H1 (cell line): Measurements from ENCODE around the gene FAM53C. TPM values are rescaled to one million over a fixed set of nuclear protein-coding genes. Genes with fewer than 3 reads are reported as not detected.
A peak's percentile ranks its signal among the peaks of the same experiment; 100 is the strongest.

Experiments
- CTCF ChIA-PET: fragments of 300-600 bp; sonication (Branson Sonifier 250); formaldehyde crosslinking; loops from one replicate; lab custom pipeline; 2021; ENCODE audit not compliant: partially characterized antibody; lab: Charles Lee
- POLR2A ChIA-PET: fragments of 300-600 bp; sonication (Branson Sonifier 250); formaldehyde crosslinking; loops from one replicate; lab custom pipeline; 2021; ENCODE audit warnings: inconsistent platforms; ENCODE audit not compliant: partially characterized antibody; lab: Charles Lee
- DNase-seq, 2 experiments: peaks; one replicate each; pipeline versions ENCODE4 v3.0.0 to v3.0.0-alpha.2; 2010 to 2022; ENCODE audit warnings: low spot score in 2 of 2, low read depth in 1 of 2, mixed read lengths in 1 of 2
- FAIRE-seq: peaks from 2 replicates; lab custom pipeline; 2011; peaks lifted over from hg19 to GRCh38; lab: Jason Lieb, UNC
- H2AFZ ChIP-seq: 2 replicates; pipeline ENCODE4 v1.8.1; 2012; ENCODE audit warnings: low read length, inconsistent platforms
- H2AK5ac ChIP-seq: 2 replicates; pipeline ENCODE4 v1.6.1; 2013; ENCODE audit warnings: low read depth, low read length
- H2BK120ac ChIP-seq: replicated peaks from 2 replicates; pipeline ENCODE3; 2013; ENCODE audit warnings: low read depth, low read length, inconsistent platforms
- H2BK12ac ChIP-seq: 2 replicates; pipeline ENCODE4 v1.6.1; 2013; ENCODE audit warnings: low read depth, low read length
- H2BK15ac ChIP-seq: 2 replicates; pipeline ENCODE4 v1.6.1; 2013; ENCODE audit warnings: low read length
- H2BK20ac ChIP-seq: 2 replicates; pipeline ENCODE4 v1.6.1; 2013; ENCODE audit warnings: low read length
- H2BK5ac ChIP-seq: 2 replicates; pipeline ENCODE4 v1.6.1; 2013; ENCODE audit warnings: low read depth, low read length
- H3K14ac ChIP-seq: 2 replicates; pipeline ENCODE4 v1.6.1; 2013; ENCODE audit warnings: inconsistent platforms; ENCODE audit not compliant: insufficient read length
- H3K18ac ChIP-seq: 2 replicates; pipeline ENCODE4 v1.6.1; 2013; ENCODE audit warnings: low read length; ENCODE audit errors: extremely low read depth
- H3K23ac ChIP-seq: 2 replicates; pipeline ENCODE4 v1.6.1; 2013; ENCODE audit warnings: inconsistent platforms; ENCODE audit not compliant: insufficient read length
- H3K23me2 ChIP-seq: 2 replicates; pipeline ENCODE4 v1.6.1; 2013; ENCODE audit warnings: low read depth, low read length
- H3K27ac ChIP-seq: 2 replicates; pipeline ENCODE4 v1.6.1; 2011; ENCODE audit warnings: low read depth, low read length, inconsistent platforms
- H3K27me3 ChIP-seq, 4 experiments: replicated peaks in 1 of 4; 1 replicate in 1 of 4; 2 replicates in 3 of 4; pipeline versions ENCODE4 v1.6.1 to v1.8.1; 2011 to 2013; ENCODE audit warnings: low read length in 3 of 4, mild to moderate bottlenecking in 3 of 4, inconsistent platforms in 2 of 4, mixed read lengths in 2 of 4, moderate library complexity in 1 of 4; ENCODE audit not compliant: control insufficient read depth in 3 of 4, insufficient read depth in 3 of 4; ENCODE audit errors: extremely low read depth in 1 of 4
- H3K36me3 ChIP-seq, 4 experiments: 2 replicates each; pipeline versions ENCODE4 v1.6.1 to v1.8.1; 2011 to 2013; ENCODE audit warnings: mild to moderate bottlenecking in 4 of 4, low read length in 3 of 4, moderate library complexity in 2 of 4, control low read depth in 1 of 4, inconsistent platforms in 1 of 4; ENCODE audit not compliant: insufficient read depth in 4 of 4, control insufficient read depth in 2 of 4
- H3K4ac ChIP-seq: replicated peaks from 2 replicates; pipeline ENCODE3; 2013; ENCODE audit warnings: low read length, low read depth, mixed read lengths, inconsistent platforms; ENCODE audit not compliant: insufficient read length
- H3K4me1 ChIP-seq, 4 experiments: replicated peaks in 1 of 4; 1 replicate in 1 of 4; 2 replicates in 3 of 4; pipeline versions ENCODE4 v1.6.1 to v1.8.1; 2011 to 2013; ENCODE audit warnings: low read length in 3 of 4, inconsistent platforms in 2 of 4, mixed read lengths in 1 of 4; ENCODE audit not compliant: insufficient read depth in 4 of 4, control insufficient read depth in 3 of 4
- H3K4me2 ChIP-seq, 2 experiments: 2 replicates each; pipeline versions ENCODE4 v1.6.1 to v1.8.1; 2011 to 2013; ENCODE audit warnings: low read depth in 2 of 2, low read length in 2 of 2, control low read depth in 1 of 2, inconsistent platforms in 1 of 2, mild to moderate bottlenecking in 1 of 2; ENCODE audit not compliant: insufficient read depth in 1 of 2
- H3K4me3 ChIP-seq, 4 experiments: fragments of 200-600, 300-600 bp in 1 of 4; sonication (generic), shearing (Covaris generic), sonication (Bioruptor Twin) in 1 of 4; 2 replicates each; pipeline versions ENCODE4 v1.5.1 to v1.8.1; 2011 to 2016; ENCODE audit warnings: low read length in 4 of 4, low read depth in 3 of 4, control low read depth in 2 of 4, inconsistent platforms in 2 of 4, mild to moderate bottlenecking in 2 of 4, mixed read lengths in 1 of 4, moderate library complexity in 1 of 4; ENCODE audit not compliant: insufficient read depth in 2 of 4; ENCODE audit errors: extremely low read depth in 1 of 4
- H3K56ac ChIP-seq: replicated peaks from 2 replicates; pipeline ENCODE3; 2013; ENCODE audit warnings: low read depth, mild to moderate bottlenecking, mixed read lengths, low read length, inconsistent platforms; ENCODE audit not compliant: insufficient read length
- H3K79me1 ChIP-seq: 2 replicates; pipeline ENCODE4 v1.6.1; 2013; ENCODE audit warnings: low read depth, low read length, control low read depth
- H3K79me2 ChIP-seq, 2 experiments: 2 replicates each; pipeline versions ENCODE4 v1.6.1 to v1.8.1; 2012 to 2013; ENCODE audit warnings: low read length in 2 of 2, mild to moderate bottlenecking in 2 of 2, inconsistent platforms in 1 of 2; ENCODE audit not compliant: insufficient read depth in 2 of 2, control insufficient read depth in 1 of 2
- H3K9ac ChIP-seq, 4 experiments: replicated peaks in 1 of 4; 1 replicate in 1 of 4; 2 replicates in 3 of 4; pipeline versions ENCODE4 v1.6.1 to v1.8.1; 2011 to 2013; ENCODE audit warnings: low read depth in 3 of 4, low read length in 3 of 4, control low read depth in 2 of 4, mild to moderate bottlenecking in 2 of 4, moderate library complexity in 2 of 4, inconsistent platforms in 1 of 4; ENCODE audit errors: extremely low read depth in 1 of 4
- H3K9me3 ChIP-seq, 2 experiments: 2 replicates each; pipeline versions ENCODE4 v1.6.1 to v1.8.1; 2012 to 2013; ENCODE audit warnings: mild to moderate bottlenecking in 2 of 2, moderate library complexity in 2 of 2, control low read depth in 1 of 2, inconsistent platforms in 1 of 2, low read depth in 1 of 2, low read length in 1 of 2, mixed read lengths in 1 of 2; ENCODE audit not compliant: insufficient read depth in 2 of 2
- H4K20me1 ChIP-seq, 2 experiments: replicated peaks in 1 of 2; 2 replicates each; pipeline versions ENCODE3 to v1.8.1; 2011 to 2013; ENCODE audit warnings: inconsistent platforms in 2 of 2, low read length in 2 of 2, mild to moderate bottlenecking in 1 of 2; ENCODE audit not compliant: insufficient read depth in 2 of 2, control insufficient read depth in 1 of 2
- H4K5ac ChIP-seq: 2 replicates; pipeline ENCODE4 v1.6.1; 2013; ENCODE audit warnings: low read length, low read depth, mixed read lengths, inconsistent platforms; ENCODE audit not compliant: insufficient read length
- H4K8ac ChIP-seq: 2 replicates; pipeline ENCODE4 v1.8.0; 2013; ENCODE audit warnings: mild to moderate bottlenecking, moderate library complexity, low read length, inconsistent platforms; ENCODE audit not compliant: insufficient read depth; ENCODE audit errors: extremely low read depth
- H4K91ac ChIP-seq: replicated peaks from 2 replicates; pipeline ENCODE3; 2013; ENCODE audit warnings: low read length, mixed read lengths, inconsistent platforms; ENCODE audit not compliant: insufficient read length
- BRCA1 ChIP-seq: IDR thresholded peaks from 2 replicates; pipeline ENCODE4 v1.6.1; 2012; ENCODE audit warnings: low read depth, low read length, improper control_type of control experiment
- CTBP2 ChIP-seq: IDR thresholded peaks from 2 replicates; pipeline ENCODE4 v1.7.0; 2011; ENCODE audit warnings: borderline replicate concordance, mild to moderate bottlenecking, moderate library complexity, mixed read lengths, low read length; ENCODE audit not compliant: insufficient read depth, insufficient read length
- WGBS, 2 experiments: shearing (Covaris generic) in 1 of 2; methylation state at CpG; one replicate each; pipeline versions ENCODE4 v1.1.6 to v1.1.7; 2013 to 2015; ENCODE audit warnings: low lambda C conversion rate in 2 of 2, mixed read lengths in 2 of 2, inconsistent platforms in 1 of 2, low coverage in 1 of 2, missing lambda C conversion rate in 1 of 2; ENCODE audit not compliant: insufficient replicate concordance in 2 of 2, insufficient coverage in 1 of 2, insufficient read length in 1 of 2; ENCODE audit errors: extremely low coverage in 1 of 2, missing lambda C conversion rate in 1 of 2; 5-methylcytosine and 5-hydroxymethylcytosine counted together
- polyA plus RNA-seq, 7 experiments: library from polyadenylated mRNA; depleted of rRNA in 3 of 7; stranded (reverse) in 5 of 7; unstranded in 2 of 7; fragments of >200 nt in 5 of 7; fragments of 200-250 nt in 2 of 7; gene quantifications; 1 replicate in 5 of 7; 2 replicates in 1 of 7; 4 replicates in 1 of 7; pipeline versions ENCODE4 v1.2.1 to v1.2.3, GENCODE V29; 2011 to 2013; ENCODE audit warnings: missing spikeins in 2 of 7, mixed read lengths in 2 of 7
- total RNA-seq: library from RNA; stranded (reverse); fragmentation: NEBNext Ultra II Directional; extraction: Animal tissue kit (Norgen Biotek cat#: 25700); gene quantifications from 2 replicates; pipeline ENCODE4 v1.2.1, GENCODE V29; 2021

FAM53C gene
- total and polyA plus RNA-seq, 2 of the 8 experiments (the other 6 are each of a cell fraction or from before 2014, with no cell fraction given), result 57.6 to 75.3 TPM

DNA sequence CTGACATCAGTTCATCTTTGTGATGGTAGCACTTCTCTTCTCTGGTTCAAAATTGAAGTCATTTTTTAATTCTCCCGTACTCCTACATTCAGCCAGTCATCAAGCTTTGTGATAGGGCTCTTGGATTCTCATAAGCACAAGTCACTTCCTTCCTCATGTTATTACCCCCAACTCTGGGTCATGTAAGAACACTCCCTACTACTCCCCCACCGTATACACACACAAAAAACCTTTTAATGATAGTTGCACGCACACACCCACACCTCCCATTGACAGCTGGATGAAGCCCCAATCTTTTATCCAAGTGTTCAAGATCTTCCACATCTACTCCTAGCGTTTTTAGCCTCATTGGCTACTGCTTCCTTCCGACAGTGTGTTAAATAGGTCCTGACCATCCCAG, 31.2 kb downstream of the FAM53C start:
- Histone ChIP-seq H2BK12ac (no peak overlapping the region), H2BK5ac (no peak overlapping the region), H4K5ac (no peak overlapping the region), H3K9ac (peak overlapping the region in 1 of 4 experiments; percentile 32; a peak in 1 of 7 replicates), H3K79me2 (peaks cover 9 to 73% of the 10 kb centered on the region in 2 experiments), H3K27me3 (no peaks in the 10 kb centered on the region), H3K9me3 (no peaks in the 10 kb centered on the region), H3K23ac (no peak overlapping the region), H2BK20ac (no peak overlapping the region), H2AFZ (no peak overlapping the region), H2BK15ac (no peak overlapping the region), H2BK120ac (no peak overlapping the region), H3K23me2 (no peaks in the 10 kb centered on the region), H2AK5ac (no peak overlapping the region), H3K4me2 (no peak overlapping the region), H3K36me3 (no peaks in the 10 kb centered on the region; a peak in 1 of 8 replicates), H3K4ac (no peak overlapping the region), H4K91ac (no peak overlapping the region), H3K27ac (no peak overlapping the region), H3K14ac (no peak overlapping the region), H3K18ac (no peak overlapping the region), H3K4me1 (no peaks in the 10 kb centered on the region), H3K56ac (no peak overlapping the region), H3K79me1 (peaks cover 5% of the 10 kb centered on the region; the same call in 1 of the 2 replicates), H3K4me3 (no peak overlapping the region), H4K20me1 (peaks cover 0 to 7% of the 10 kb centered on the region in 2 experiments), H4K8ac (no peak overlapping the region)
- ChIA-PET POLR2A (interaction anchor here (5.1 kb wide), 1 partner anchor 16 kb away, joined by 26 read pairs; the partner anchor contains the start of gene KDM3B), CTCF (interaction anchor here (0.6 to 6.5 kb wide), 3 partner anchors 16 to 163 kb away, joined by 3 to 63 read pairs (median 3); partner anchors contain the start of gene KDM3B)
- DNase-seq (no peak), FAIRE-seq (no peak)
- 88% methylated on average over 5 of the region's 5 CpGs; no CpG with 5 or more reads in 1 of the 2 experiments for WGBS, 2 experiments
- no peak for TF ChIP-seq BRCA1
- TF ChIP-seq CTBP2, result no peak
